Nucleus accumbens (tissue), 56 donors: ENCODE data around the gene PTPN5.

ENCODE experiments used
- DNase-seq, 56 donors: peaks; one replicate each; lab custom pipeline; 2025; lab: John Stamatoyannopoulos, UW

The PTPN5 gene

GRCh38 chr11:18774801-18775200 is 16.8 kb downstream of the PTPN5 start:
- no peak for DNase-seq

- no peak for DNase-seq
These were observed 17.9 kb downstream of the PTPN5 start for GRCh38 chr11:18773681-18774080.

- DNase-seq, result no peak
These were observed 18.5 kb downstream of the PTPN5 start for GRCh38 chr11:18773104-18773503.

- peak in 3 of 56 donors; percentile 14 to 22 (median 17) for DNase-seq
These were observed 19.4 kb downstream of the PTPN5 start for GRCh38 chr11:18772211-18772610.

GRCh38 chr11:18771266-18772035 is 20.1 kb downstream of the PTPN5 start:
- peak in 26 of 56 donors; percentile 15 to 83 (median 54) for DNase-seq

GRCh38 chr11:18770479-18771125 is 21.0 kb downstream of the PTPN5 start:
- DNase-seq, result no peak

GRCh38 chr11:18769802-18770456 is 21.7 kb downstream of the PTPN5 start:
- no peak for DNase-seq

- peak in 1 of 56 donors; percentile 21 for DNase-seq
These were observed 22.6 kb downstream of the PTPN5 start for GRCh38 chr11:18768978-18769377.

- no peak for DNase-seq
These were observed 23.1 kb downstream of the PTPN5 start for GRCh38 chr11:18768472-18768901.

- DNase-seq, result no peak
These were observed 25.6 kb downstream of the PTPN5 start for GRCh38 chr11:18766015-18766414.

- DNase-seq, result no peak
These were observed 26.0 kb downstream of the PTPN5 start for GRCh38 chr11:18765554-18765953.

- peak in 32 of 56 donors; percentile 17 to 82 (median 50) for DNase-seq
These were observed 29.9 kb downstream of the PTPN5 start for GRCh38 chr11:18761741-18762140.

- peak in 1 of 56 donors; percentile 29 for DNase-seq
These were observed 30.5 kb downstream of the PTPN5 start for GRCh38 chr11:18761144-18761543.

- no peak for DNase-seq
These were observed 33.8 kb downstream of the PTPN5 start for GRCh38 chr11:18757811-18758210.

GRCh38 chr11:18756889-18757288 is 34.7 kb downstream of the PTPN5 start:
- DNase-seq, result no peak

GRCh38 chr11:18754308-18754707 is 37.3 kb downstream of the PTPN5 start:
- DNase-seq, result no peak

GRCh38 chr11:18752502-18752901 is 39.1 kb downstream of the PTPN5 start:
- peak in 1 of 56 donors; percentile 11 for DNase-seq

- no peak for DNase-seq
These were observed 40.7 kb downstream of the PTPN5 start for GRCh38 chr11:18750944-18751343.

GRCh38 chr11:18749681-18750319 is 41.8 kb downstream of the PTPN5 start:
- DNase-seq, result peak in 44 of 56 donors; percentile 12 to 81 (median 37)

- DNase-seq, result peak in 39 of 56 donors; percentile 13 to 92 (median 57)
These were observed 42.7 kb downstream of the PTPN5 start for GRCh38 chr11:18748766-18749365.
